ENCODE results near the gene SRMS.

Gene SRMS

GRCh38 chr20:63585616-63586565, 38.3 kb upstream of the SRMS start:
- Mint-ChIP-seq H3K36me3 (peaks cover 21% of the 10 kb centered on the region), H3K4me3 (no peak overlapping the region)

GRCh38 chr20:63582382-63583063, 35.0 kb upstream of the SRMS start:
- peaks cover 5% of the 10 kb centered on the region for H3K36me3 Mint-ChIP-seq
- no peaks in the 10 kb centered on the region for H3K9me3 Mint-ChIP-seq
- H3K4me1 Mint-ChIP-seq, result peaks cover 13% of the 10 kb centered on the region
- H3K27ac Mint-ChIP-seq, result no peak overlapping the region
- H3K4me3 Mint-ChIP-seq, result no peak overlapping the region
- ATAC-seq, result no peak
- no peak for DNase-seq (ENCODE audit: low spot score in 2 of 2)

More at GRCh38 chr20:63585616-63586565, 38.3 kb upstream of the SRMS start:
- Mint-ChIP-seq H3K4me1 (peaks cover 8% of the 10 kb centered on the region), H3K9me3 (no peaks in the 10 kb centered on the region), H3K27ac (peak overlapping the region; percentile 37)
- ATAC-seq (no peak), DNase-seq (ENCODE audit: low spot score in 2 of 2) (no peak)

DNA sequence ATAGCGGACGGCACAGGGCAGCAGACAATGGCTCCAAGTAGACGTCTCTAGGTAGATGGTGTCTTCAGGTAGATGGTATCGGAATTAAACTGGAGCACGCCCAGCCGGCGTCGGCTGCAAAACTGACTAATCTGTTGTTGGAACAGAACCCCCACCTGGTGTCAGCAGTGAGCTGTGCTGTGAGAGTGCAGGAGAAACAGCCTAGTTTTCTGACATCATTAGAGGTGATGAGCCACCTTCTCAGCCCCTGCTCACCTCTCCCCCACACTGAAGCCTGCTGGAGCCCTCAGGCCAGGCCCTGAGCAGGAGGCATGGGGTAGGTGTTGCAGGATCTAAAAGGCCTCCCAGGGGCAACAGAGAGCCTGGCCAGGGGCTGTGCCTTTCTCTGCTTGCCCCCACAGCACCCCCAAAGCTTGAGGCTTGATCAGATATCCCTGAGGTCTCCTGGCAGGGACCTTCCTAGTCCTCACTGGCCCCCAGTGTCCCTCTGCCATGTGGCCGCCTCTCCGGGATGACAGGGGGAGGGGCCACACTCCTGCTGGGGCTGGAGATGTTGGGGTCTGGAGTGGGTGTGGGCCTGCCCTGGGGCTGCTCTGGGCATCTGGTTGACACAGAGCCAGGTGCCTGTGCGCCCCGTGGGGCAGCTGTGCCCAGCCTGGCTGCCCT, 33.4 kb upstream of the SRMS start:
- H3K27ac Mint-ChIP-seq, result no peak overlapping the region
- DNase-seq (ENCODE audit: low spot score in 2 of 2) (no peak), ATAC-seq (peak; percentile 92)
- H3K9me3 Mint-ChIP-seq, result no peaks in the 10 kb centered on the region
- H3K4me1 Mint-ChIP-seq, result peaks cover 11% of the 10 kb centered on the region
- no peak overlapping the region for H3K4me3 Mint-ChIP-seq
- no peaks in the 10 kb centered on the region for H3K36me3 Mint-ChIP-seq

- ATAC-seq (no peak), DNase-seq (ENCODE audit: low spot score in 2 of 2) (no peak)
- Mint-ChIP-seq H3K36me3 (no peaks in the 10 kb centered on the region), H3K4me1 (peaks cover 5% of the 10 kb centered on the region), H3K9me3 (no peaks in the 10 kb centered on the region), H3K27ac (no peak overlapping the region), H3K4me3 (no peak overlapping the region)
These were observed 31.6 kb upstream of the SRMS start for GRCh38 chr20:63579017-63579694.

- no peak for DNase-seq (ENCODE audit: low spot score in 2 of 2)
These were observed 30.9 kb upstream of the SRMS start for GRCh38 chr20:63578224-63579016.

DNA sequence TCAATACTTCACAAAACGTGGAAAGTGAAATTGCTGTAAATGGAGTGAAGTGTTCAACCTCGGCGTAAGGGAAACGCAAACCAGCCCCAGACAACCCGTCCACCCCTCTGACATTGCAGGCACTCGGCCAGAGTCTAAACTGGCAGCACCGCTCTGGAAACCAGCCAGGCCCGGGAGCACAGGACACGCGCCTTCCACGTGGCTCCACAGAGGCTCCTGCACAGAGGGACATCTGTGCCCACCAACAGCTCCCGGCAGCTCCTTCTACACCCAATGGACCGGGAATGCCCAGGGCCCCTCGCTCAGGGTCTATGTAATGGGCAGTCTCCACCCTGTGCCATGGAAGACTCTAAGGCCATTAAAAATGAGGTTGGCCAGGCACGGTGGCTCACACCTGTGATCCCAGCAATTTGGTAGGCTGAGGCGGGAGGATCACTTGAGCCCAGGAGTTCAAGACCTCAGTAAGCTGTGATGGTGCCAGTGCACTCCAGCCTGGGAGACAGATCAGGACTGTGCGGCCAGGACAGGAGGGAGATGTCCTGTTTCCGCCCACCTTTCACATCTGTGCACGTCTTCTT, 29.9 kb upstream of the SRMS start:
- H3K9me3 Mint-ChIP-seq, result no peaks in the 10 kb centered on the region
- no peaks in the 10 kb centered on the region for H3K36me3 Mint-ChIP-seq
- no peak for DNase-seq (ENCODE audit: low spot score in 2 of 2)
- no peak overlapping the region for H3K4me3 Mint-ChIP-seq
- no peak for ATAC-seq
- no peak overlapping the region for H3K27ac Mint-ChIP-seq
- H3K4me1 Mint-ChIP-seq, result peaks cover 5% of the 10 kb centered on the region

More at GRCh38 chr20:63578224-63579016, 30.9 kb upstream of the SRMS start:
- no peak overlapping the region for H3K27ac Mint-ChIP-seq
- H3K4me1 Mint-ChIP-seq, result peaks cover 5% of the 10 kb centered on the region
- no peaks in the 10 kb centered on the region for H3K36me3 Mint-ChIP-seq
- ATAC-seq, result no peak
- H3K4me3 Mint-ChIP-seq, result no peak overlapping the region
- H3K9me3 Mint-ChIP-seq, result no peaks in the 10 kb centered on the region

DNA sequence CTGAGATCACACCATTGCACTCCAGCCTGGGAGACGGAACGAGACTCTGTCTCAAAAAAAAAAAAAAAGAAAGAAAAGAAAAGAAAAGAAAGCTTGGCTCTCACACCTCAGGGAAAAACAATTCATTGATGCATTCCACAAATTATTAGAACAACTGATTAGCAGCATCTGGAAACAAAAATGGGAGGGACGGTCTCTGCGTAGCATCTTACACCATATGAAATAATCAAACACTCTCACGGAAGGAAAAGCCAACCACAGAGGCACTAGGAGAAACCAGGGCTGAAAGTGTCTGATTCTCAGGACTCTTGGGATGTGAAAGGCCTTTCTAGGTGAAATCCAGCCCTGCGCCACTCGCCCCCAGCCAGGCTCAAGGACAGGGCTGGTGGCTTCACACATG, 28.8 kb upstream of the SRMS start:
- ATAC-seq, result no peak
- Mint-ChIP-seq H3K9me3 (no peaks in the 10 kb centered on the region), H3K4me3 (no peak overlapping the region), H3K27ac (no peak overlapping the region), H3K36me3 (no peaks in the 10 kb centered on the region), H3K4me1 (peaks cover 5% of the 10 kb centered on the region)
- no peak for DNase-seq (ENCODE audit: low spot score in 2 of 2)

GRCh38 chr20:63574829-63575743, 27.5 kb upstream of the SRMS start:
- Mint-ChIP-seq H3K4me1 (no peaks in the 10 kb centered on the region), H3K36me3 (no peaks in the 10 kb centered on the region), H3K27ac (peak overlapping the region; percentile 88)

DNA sequence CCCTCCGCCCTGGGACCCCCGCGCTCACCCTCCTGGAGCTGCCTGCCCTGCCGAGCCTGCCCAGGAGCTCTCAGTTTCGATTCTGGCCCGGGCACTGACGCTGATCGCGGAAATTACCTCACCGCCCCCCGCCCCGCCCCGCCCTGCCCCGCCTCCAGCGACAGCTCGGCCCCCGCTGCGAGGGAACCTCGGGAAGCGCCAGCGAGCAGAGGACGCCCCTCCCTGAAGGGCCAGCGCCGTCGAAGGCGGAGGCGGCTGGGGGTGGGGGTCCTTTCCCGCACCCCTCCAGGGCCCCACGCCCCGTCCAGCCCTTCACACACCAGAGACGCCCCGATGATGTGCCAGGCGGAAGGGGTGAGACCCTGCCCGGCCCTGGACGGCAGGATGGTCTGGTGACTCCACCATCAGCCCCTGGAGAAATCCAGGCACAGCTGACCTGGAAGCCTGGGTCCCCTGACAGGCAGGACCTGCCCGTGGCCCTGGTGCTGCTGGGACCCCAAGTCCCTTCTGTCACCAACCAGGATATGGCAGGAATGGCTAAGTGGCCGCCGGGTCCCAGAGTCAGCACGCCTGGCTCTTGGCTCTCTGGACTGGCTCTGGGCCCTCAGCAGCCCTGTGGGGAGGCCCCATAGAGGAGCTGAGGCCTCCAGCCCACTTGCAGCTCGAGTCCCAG, 26.7 kb upstream of the SRMS start, which contains the start of gene HELZ2:
HELZ2 (minus strand) TSS at position 84 of the 673 bp plus-strand sequence. CDS start 1,854 bp downstream, outside the sequence.
- no peak for DNase-seq (ENCODE audit: low spot score in 2 of 2)
- Mint-ChIP-seq H3K4me1 (peaks cover 2% of the 10 kb centered on the region), H3K4me3 (peak within 1 kb of the TSS; percentile 72), H3K36me3 (no peaks in the 10 kb centered on the region), H3K27ac (peak within 1 kb of the TSS; percentile 88), H3K9me3 (no peaks in the 10 kb centered on the region)
- ATAC-seq, result peak; percentile 85

More at GRCh38 chr20:63574829-63575743, 27.5 kb upstream of the SRMS start:
- ATAC-seq (no peak), DNase-seq (ENCODE audit: low spot score in 2 of 2) (no peak)
- Mint-ChIP-seq H3K4me3 (peak overlapping the region; percentile 72), H3K9me3 (no peaks in the 10 kb centered on the region)

- no peaks in the 10 kb centered on the region for H3K36me3 Mint-ChIP-seq
- peak overlapping the region; percentile 72 for H3K4me3 Mint-ChIP-seq
- peak; percentile 22 for ATAC-seq
- no peaks in the 10 kb centered on the region for H3K9me3 Mint-ChIP-seq
- no peak for DNase-seq (ENCODE audit: low spot score in 2 of 2)
- H3K4me1 Mint-ChIP-seq, result peaks cover 8% of the 10 kb centered on the region
- H3K27ac Mint-ChIP-seq, result peak overlapping the region; percentile 88
These were observed 26.1 kb upstream of the SRMS start for GRCh38 chr20:63573647-63574131.

DNA sequence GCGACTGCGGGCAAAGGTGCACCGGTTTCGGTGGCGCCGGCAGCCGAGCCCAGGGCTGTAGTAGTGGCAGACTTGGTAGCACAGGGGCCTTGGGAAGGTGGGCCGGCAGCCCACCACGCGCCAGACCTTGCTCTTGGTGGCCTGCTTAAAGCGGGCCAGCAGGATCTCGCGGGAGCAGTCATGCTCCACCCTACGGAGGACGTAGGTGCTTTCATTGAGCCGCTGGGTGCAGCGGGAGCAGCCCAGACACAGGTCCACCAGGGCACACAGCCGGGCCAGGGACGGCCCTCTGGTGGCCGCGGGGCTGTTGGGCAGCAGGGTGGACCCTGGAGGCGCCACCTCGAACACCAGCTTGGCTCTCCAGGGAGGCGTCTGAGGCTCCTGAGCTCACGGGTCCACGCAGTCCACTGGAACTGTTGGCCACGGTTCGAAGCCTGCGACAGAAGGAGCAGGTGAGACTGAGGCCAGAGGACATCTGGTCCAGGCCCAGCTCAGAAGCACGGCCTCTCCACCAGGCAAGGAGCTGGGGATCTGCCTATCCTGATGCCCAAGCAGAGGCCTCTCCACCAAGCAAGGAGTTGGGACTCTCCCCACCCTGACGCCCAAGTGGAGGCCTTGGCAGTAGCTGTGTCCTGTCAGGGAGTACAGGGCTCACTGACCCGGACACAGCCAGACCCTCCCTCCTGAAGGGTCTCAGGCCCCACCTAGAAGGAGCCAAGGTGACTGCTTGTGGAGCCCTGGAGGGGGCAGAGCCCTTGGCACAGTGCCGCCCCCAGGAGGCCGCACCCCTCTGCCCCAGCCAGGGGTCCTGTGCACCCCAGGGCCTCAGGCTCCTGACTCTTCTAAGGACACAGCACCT, 25.5 kb upstream of the SRMS start:
- H3K36me3 Mint-ChIP-seq, result peaks cover under 1% of the 10 kb centered on the region
- DNase-seq (ENCODE audit: low spot score in 2 of 2) (no peak), ATAC-seq (no peak)
- H3K4me1 Mint-ChIP-seq, result peaks cover 14% of the 10 kb centered on the region
- peak overlapping the region; percentile 88 for H3K27ac Mint-ChIP-seq
- peak overlapping the region; percentile 72 for H3K4me3 Mint-ChIP-seq
- no peaks in the 10 kb centered on the region for H3K9me3 Mint-ChIP-seq

Data from stimulated activated effector memory CD8-positive, alpha-beta T cell treated with anti-CD3 and anti-CD28 coated beads, Interleukin-12 subunit alpha, Interleukin-12 subunit beta, amount 100 ng/mL, for 72 hours (primary cell).